IPS-NIHi7 (cell line): ENCODE data around the gene CHAC1.

Source experiments
- DNase-seq: peaks from one replicate; pipeline ENCODE4 v3.0.0; 2012; ENCODE audit warnings: mixed read lengths; ENCODE audit errors: extremely low spot score

Gene CHAC1

DNA sequence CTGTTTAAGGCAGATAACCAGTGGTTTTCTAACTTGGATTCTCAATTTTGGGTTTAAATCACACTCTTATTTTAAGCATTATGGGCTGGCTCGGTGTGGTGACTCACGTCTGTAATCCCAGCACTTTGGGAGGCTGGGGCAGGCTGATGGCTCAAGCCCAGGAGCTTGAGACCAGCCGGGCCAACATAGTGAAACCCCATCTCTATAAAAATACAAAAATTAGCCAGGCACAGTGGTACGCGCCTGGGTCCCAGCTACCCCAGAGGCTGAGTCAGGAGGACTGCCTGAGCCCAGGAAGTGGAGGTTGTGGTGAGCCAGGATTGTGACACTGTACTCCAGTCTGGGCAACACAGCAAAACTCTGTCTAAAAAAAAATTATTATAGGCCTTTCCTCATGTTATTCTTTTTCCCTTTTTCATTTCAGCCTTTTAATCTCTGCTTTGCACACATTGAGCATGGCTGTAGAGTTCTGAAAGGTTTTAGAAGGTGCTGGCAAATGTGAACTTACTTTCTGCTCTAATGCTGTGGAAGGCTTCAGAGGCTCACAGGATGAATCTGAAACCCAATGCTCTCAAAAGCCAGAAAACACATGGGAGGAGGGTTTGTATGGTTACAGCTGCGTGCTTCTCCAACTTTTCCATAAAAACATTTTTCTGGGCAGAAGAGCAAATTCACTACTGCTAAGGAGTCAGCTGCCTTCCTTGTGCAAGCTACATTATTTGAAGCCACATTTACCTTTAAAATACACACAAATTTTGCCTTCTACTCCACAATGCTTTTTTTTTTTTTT lies 32.5 kb downstream of the CHAC1 start:
- no peak for DNase-seq

DNA sequence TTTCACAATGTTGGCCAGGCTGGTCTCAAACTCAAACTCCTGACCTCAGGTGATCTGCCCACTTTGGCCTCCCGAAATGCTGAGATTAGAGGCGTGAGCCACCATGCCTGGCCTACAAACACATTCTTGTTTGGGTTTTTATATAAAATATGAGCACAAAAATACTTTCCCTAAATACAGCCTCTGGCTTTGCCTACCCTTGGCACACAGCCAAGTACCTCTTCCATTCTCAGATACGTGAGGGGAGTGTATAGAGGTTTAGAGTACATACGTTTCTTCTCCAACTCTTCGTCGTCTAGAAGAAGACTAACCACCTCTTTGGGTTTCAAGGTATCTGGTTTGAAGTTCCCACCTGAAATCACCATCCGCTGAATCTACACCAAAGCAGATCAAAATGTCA lies 33.5 kb downstream of the CHAC1 start:
- no peak for DNase-seq

DNA sequence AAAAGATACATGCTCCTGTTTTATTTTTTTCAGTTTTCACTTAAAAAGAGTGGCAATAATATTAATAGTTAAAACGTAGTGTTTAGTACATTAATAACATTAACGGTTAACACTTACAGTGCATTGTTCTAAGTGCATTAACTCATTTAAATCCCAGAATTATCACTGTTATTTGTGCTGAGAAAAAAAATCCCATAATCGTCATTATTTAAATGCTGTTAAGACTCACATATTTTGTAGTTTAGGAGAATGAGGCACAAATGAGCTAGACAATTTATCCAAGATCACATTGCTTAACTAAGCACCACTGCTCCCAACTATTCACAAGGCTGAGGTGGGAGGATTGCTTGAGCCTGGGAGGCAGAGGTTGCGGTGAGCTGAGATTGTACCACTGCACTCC lies 34.9 kb downstream of the CHAC1 start:
- DNase-seq = no peak

DNA sequence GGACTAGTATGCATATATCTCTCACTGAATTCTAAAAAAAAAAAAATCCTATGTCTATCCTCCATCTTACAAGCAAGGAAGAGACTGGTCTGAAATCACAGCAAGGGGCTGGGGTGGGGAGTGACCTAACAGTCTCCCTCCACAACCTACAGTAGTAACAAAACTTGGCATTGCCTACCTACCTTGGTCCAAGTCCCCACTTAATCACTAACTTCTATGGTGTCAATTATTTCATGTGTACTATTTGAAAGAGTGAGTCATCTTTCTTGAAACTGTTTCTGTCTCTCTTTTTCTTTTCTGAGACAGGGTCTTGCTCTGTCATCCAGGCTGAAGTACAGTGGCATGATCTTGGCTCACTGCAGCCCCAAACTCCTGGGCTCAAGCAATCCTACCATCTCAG lies 36.8 kb downstream of the CHAC1 start:
- DNase-seq = no peak

DNA sequence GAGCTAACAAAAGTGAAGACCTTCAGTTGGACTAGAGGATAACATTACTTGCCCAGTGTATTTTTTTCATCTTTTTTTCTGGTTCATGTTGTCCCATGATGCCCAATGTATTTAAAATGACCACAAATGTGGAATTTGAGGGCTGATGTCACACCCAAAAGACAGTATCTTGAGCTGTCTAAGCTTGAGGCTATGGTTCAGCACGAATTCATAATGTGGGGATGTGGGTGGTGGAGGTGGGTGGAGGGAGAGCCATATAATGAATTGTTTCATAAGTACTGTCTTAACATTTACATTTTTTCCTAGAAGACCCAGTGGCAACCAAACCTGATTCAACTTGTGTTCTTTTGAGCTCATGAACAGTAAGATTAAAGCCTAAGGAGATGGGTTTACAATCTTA lies 37.5 kb downstream of the CHAC1 start:
- DNase-seq = no peak

DNA sequence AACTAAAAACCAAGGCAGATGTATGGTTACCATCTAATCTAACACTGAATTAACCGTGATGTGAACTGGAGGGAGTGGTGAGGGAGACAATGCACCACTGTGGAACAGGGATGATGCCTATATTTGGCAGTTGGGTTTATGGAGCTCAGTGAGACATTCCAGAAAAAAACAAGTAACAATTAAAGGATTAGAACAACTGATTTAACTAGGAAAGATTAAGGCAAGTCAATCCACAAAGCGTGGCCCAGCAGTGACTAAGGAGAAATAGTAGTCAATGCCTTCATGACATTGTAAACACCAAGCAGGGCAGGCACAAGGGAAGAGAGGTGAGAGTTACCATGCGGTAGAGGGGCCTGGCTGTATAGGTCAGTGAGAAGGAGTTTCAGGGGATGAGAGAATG lies 38.1 kb downstream of the CHAC1 start:
- DNase-seq = no peak

DNA sequence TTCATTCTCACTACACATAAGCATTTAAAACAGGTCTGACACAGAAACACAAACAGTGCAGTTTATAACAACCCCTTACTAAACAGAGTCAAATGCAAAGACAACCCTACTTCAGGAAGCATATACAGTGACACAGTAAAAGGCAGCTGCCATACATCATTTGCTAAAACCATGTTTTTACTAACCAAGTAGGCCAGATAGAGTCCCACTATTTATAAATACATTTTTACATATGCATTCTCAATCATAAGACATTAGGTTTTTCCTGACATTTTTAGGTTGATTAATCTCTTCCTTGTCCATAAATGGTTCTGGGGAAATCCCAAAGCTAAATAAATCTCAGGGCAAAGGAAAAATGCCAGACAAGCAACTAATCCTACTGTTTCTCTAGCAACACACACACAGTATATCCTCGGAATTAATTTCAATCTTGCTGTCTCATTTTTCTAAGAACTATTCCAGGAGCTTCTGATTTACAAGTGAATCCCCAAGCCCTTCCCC lies 39.0 kb downstream of the CHAC1 start:
- DNase-seq = no peak

DNA sequence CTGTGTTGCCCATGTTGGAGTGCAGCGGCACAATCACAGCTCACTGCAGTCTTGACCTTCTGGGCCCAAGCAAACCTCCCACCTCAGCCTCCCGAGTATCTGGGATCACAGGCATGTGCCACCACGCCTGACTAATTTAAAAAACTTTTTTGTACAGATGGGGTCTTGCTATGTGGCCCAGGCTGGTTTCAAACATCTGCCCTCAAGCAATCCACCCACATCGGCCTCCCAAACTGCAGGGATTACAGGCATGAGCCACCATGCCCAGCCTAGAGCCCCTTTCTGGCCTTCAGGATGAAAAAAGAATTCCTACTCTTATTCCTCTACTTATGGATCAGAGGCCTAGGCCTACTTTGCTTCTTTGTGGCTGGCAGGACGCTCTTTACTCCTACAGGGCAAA lies 39.6 kb downstream of the CHAC1 start:
- DNase-seq = no peak

DNA sequence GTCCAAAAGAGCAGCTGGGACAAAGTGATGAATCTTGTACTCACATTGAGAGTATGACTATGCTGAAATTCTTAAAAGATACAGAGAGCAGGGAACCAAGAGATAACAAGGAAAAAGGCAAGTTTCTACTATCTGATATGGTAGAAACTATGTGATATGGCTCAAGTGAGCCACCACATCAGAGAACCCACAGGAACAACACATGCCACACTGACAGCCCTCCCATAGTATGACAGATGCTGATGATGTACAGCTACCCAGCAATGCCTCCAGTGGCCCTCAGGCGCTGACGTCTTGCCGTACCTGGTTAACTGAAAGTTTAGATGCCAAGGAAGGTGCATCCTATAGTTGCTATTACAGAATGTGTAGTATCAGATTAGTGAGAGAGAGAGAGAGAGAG lies 42.4 kb downstream of the CHAC1 start:
- no peak for DNase-seq

DNA sequence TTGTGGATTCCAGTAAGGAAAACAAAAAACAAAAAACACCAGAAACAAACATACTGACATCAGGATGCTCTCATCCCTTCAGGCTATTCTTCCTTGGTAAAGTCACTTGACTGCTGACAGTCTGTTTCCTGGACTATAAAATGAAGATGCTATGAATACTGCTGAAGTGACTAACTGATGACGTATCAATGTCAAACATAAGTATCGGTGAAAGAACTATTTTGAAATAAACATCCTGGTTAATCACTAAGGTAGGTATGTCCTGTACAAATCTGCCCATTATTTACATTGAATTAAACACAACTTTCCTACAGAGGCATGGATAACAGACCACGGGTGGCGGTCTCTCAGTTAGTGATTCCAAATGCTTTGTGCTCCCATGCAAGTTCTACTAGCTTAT lies 45.9 kb downstream of the CHAC1 start:
- no peak for DNase-seq

DNA sequence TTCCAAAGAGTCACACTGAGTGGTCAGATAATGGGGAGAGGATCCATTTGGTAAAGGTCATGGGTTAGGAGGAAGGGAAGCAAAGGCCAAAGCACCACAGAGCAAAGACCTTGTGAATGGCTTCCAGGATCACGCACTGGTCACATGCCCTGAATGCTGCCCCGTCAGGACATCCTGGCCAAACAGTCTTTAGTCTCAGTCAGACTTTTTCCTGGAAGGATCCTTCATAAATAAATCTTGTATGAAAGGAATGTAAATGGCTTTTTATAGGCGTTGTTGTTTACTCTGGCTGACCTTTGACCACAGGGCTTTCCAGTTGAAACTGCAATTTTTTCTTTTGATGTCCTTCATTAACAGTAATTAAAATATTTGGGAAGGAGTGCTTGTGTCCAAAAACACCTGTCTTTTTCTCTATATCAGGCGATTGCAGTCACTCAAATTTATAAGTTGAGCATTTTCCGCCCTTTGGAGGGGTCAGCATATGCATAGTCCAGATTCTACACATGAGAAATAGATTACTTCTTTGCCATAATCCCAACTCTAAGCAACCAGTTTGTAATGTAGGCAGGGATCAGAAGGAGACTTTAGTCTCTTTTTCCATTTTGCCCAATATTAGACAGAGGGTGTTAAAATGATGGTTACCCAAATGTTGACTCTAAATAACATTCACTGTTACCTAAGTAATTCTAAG lies 48.4 kb downstream of the CHAC1 start:
- no peak for DNase-seq

DNA sequence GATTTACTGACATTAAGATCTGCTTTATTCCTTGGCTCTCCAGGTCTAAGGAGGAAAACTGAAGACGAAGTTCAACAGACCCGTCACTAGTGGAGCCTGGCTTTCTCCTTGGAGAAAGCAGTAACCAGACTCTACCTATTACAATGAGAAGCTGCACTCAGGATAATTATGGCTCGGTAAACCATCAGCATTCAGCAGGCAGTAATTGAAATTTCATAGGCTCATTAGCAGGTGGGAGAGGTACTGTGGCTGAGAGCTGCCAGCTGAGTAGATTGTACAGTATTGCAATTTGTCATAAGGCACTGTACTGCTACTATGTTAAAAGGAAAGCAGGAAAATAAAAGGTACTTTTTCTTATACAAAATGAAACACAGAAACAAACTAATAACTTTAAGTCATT lies 51.2 kb downstream of the CHAC1 start:
- DNase-seq = no peak
